Panc1 (cell line): ENCODE results near the gene CTNNBIP1. TPM values are rescaled to one million over a fixed set of nuclear protein-coding genes. Genes with fewer than 3 reads are reported as not detected.

Experiments
- ATAC-seq: fragments of 200-7000 bp; cut with Tn5 transposase; 2 replicates; pipeline ENCODE4 v1.9.1; 2020; ENCODE audit warnings: mild to moderate bottlenecking, moderate library complexity
- BruUV-seq: library from RNA; stranded (reverse); fragments of 400-500 nt; replicated peaks from 2 replicates; lab custom pipeline; 2021; lab: Mats Ljungman, UMichigan
- CTCF ChIA-PET: fragments of 300-600 bp; sonication (Branson Sonifier 250); formaldehyde crosslinking; loops from one replicate; lab custom pipeline; 2022; ENCODE audit warnings: antibody characterized with exemption; lab: Charles Lee
- POLR2A ChIA-PET: fragments of 300-600 bp; sonication (Branson Sonifier 250); formaldehyde crosslinking; loops from one replicate; lab custom pipeline; 2022; ENCODE audit warnings: antibody characterized with exemption; lab: Charles Lee
- DNase-seq: peaks from one replicate; pipeline ENCODE4 v3.0.0-alpha.2; 2010; ENCODE audit warnings: low read depth, low spot score
- H3K27ac ChIP-seq: 2 replicates; pipeline ENCODE4 v1.5.1; 2011; ENCODE audit warnings: mild to moderate bottlenecking, low read length, inconsistent platforms
- H3K27me3 ChIP-seq: fragments of 200-500 bp; sonication (Bioruptor generic); 2 replicates; pipeline ENCODE4 v1.6.0; 2014; ENCODE audit warnings: low read length, inconsistent platforms; ENCODE audit not compliant: control insufficient read depth, insufficient read depth
- H3K36me3 ChIP-seq: fragments of 200-500 bp; sonication (Bioruptor generic); 2 replicates; pipeline ENCODE4 v1.5.1; 2014; ENCODE audit warnings: inconsistent platforms, mild to moderate bottlenecking, low read length, moderate library complexity; ENCODE audit not compliant: control insufficient read depth, insufficient read depth
- H3K4me1 ChIP-seq: 2 replicates; pipeline ENCODE4 v1.5.1; 2011; ENCODE audit warnings: inconsistent platforms, mild to moderate bottlenecking, low read length, moderate library complexity; ENCODE audit not compliant: control insufficient read depth, insufficient read depth
- H3K4me3 ChIP-seq, 2 experiments: 2 replicates each; pipeline ENCODE4 v1.5.1; 2011 to 2012; ENCODE audit warnings: low read depth in 2 of 2, low read length in 2 of 2, mild to moderate bottlenecking in 2 of 2, inconsistent platforms in 1 of 2, moderate library complexity in 1 of 2
- H3K9me3 ChIP-seq: fragments of 200-500 bp; sonication (Bioruptor generic); 2 replicates; pipeline ENCODE4 v1.5.1; 2014; ENCODE audit warnings: low read depth, mild to moderate bottlenecking, inconsistent platforms, low read length, moderate library complexity; ENCODE audit not compliant: control insufficient read depth, insufficient read depth
- CTCF ChIP-seq: fragments of 450-650 bp; IDR thresholded peaks from 2 replicates; pipeline ENCODE4 v1.5.1; 2017; ENCODE audit warnings: mild to moderate bottlenecking
- POLR2AphosphoS5 ChIP-seq: IDR thresholded peaks from 2 replicates; pipeline ENCODE4 v1.6.1; 2012; ENCODE audit warnings: mild to moderate bottlenecking, low read depth, low read length, moderate library complexity
- REST ChIP-seq, 2 experiments: IDR thresholded peaks; 2 replicates each; pipeline ENCODE4 v1.6.1; 2011 to 2012; ENCODE audit warnings: low read depth in 2 of 2, control low read depth in 1 of 2, low read length in 1 of 2, mild to moderate bottlenecking in 1 of 2, moderate library complexity in 1 of 2; ENCODE audit not compliant: insufficient read depth in 1 of 2
- SIN3A ChIP-seq: IDR thresholded peaks from 2 replicates; pipeline ENCODE4 v1.6.1; 2012; ENCODE audit warnings: low read depth, mild to moderate bottlenecking, low read length, moderate library complexity, borderline replicate concordance; ENCODE audit not compliant: insufficient read depth
- TCF7L2 ChIP-seq: IDR thresholded peaks from 2 replicates; pipeline ENCODE4 v1.6.1; 2011; ENCODE audit warnings: mild to moderate bottlenecking, low read depth, low read length, inconsistent platforms
- in situ Hi-C: cut with HindIII; loops from 2 replicates; pipeline ENCODE4 v1.10.0; 2016; ENCODE audit warnings: low sequenced_read_pairs, low pct_unique_long_range_greater_than_20kb
- intact Hi-C: fragments of 100-400 bp; cut with micrococcal nuclease; formaldehyde crosslinking; loops from one replicate; pipeline ENCODE4 v1.10.0; 2022; ENCODE audit not compliant: unreplicated experiment
- total RNA-seq: library from RNA; stranded (reverse); gene quantifications from one replicate; pipeline ENCODE4 v1.2.1, GENCODE V29; 2021; ENCODE audit not compliant: unreplicated experiment

CTNNBIP1 gene
- total RNA-seq, 1 experiment from 2014 or later = 36.9 TPM

DNA sequence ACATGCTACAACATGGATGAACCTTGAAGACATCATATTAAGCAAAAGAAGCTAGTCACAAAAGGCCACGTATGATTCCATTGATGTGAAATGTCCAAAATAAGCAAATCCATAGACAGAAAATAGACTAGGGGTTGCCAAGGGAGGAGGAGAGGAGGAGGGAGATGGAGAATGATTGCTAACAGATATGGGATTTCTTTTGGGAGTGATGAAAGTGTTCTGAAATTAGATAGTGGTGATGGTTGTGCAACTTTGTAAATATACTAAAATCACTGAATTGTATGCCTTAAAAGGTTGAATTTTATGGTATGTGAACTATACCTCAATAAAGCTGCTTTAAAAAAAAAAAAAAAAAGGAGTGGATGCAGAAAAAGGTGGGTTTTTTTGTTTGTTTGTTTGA lies 93.9 kb downstream of the CTNNBIP1 start:
- ATAC-seq (no peak), DNase-seq (no peak)
- CTCF ChIA-PET = no interaction called here
- Histone ChIP-seq H3K4me3 (no peak overlapping the region), H3K27me3 (no peaks in the 10 kb centered on the region), H3K27ac (no peak overlapping the region), H3K4me1 (peaks cover 3% of the 10 kb centered on the region), H3K36me3 (no peaks in the 10 kb centered on the region), H3K9me3 (no peaks in the 10 kb centered on the region)
- in situ Hi-C loops = no loop called here
- intact Hi-C loops = no loop called here
- TF ChIP-seq TCF7L2 (no peak), POLR2AphosphoS5 (no peak), CTCF (no peak), REST (IDR thresholded peaks at IDR 0.05; ENCODE audit: insufficient read depth in 1 of 2, low read depth in 2 of 2, low read length in 1 of 2) (no peak), SIN3A (no peak)
- POLR2A ChIA-PET = no interaction called here
- BruUV-seq = no TSS peak

DNA sequence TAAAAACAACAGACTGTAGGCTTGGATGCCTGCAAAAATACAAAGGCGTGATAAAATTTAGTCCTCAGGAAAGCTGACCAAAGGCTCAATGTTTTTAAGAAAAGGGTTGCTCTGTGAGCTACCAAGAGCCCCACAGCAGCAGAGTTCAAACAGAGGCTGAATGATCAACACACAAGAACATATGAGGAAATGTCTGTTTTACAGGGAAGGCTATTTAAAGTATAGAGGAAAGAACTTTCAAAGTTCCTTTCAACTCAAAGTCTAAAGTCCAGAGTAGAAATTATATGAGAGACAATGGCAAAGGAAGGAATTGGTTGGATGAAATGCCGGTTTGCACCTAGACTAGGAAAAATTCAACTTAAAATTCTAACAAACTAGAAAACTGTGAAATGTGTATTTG lies 94.9 kb downstream of the CTNNBIP1 start:
- POLR2A ChIA-PET = no interaction called here
- peaks cover 3% of the 10 kb centered on the region; the same call in 1 of the 2 replicates for H3K4me1 ChIP-seq
- CTCF ChIA-PET = no interaction called here
- TF ChIP-seq POLR2AphosphoS5 (no peak), TCF7L2 (no peak), REST (IDR thresholded peaks at IDR 0.05; ENCODE audit: insufficient read depth in 1 of 2, low read depth in 2 of 2, low read length in 1 of 2) (no peak), CTCF (no peak), SIN3A (no peak)
- H3K36me3 ChIP-seq = no peaks in the 10 kb centered on the region
- no peak overlapping the region for H3K27ac ChIP-seq
- BruUV-seq = no TSS peak
- DNase-seq (no peak), ATAC-seq (no peak)
- H3K27me3 ChIP-seq = no peaks in the 10 kb centered on the region
- intact Hi-C loops (no loop called here), in situ Hi-C loops (no loop called here)
- no peaks in the 10 kb centered on the region for H3K9me3 ChIP-seq
- no peak overlapping the region for H3K4me3 ChIP-seq
